Ramos (cell line): ENCODE results near the gene RIOK2.
"Not testable (repeated sequence)": the region's sequence is repeated elsewhere in the genome, so short reads cannot be mapped to it uniquely, and the experiment has no call there.

Experiments
- in situ Hi-C: fragments of 300-500 bp; cut with MboI; formaldehyde crosslinking; loops from one replicate; pipeline ENCODE4 v1.14.3; 2022; ENCODE audit warnings: low sequenced_read_pairs; ENCODE audit not compliant: unreplicated experiment

Gene RIOK2

GRCh38 chr5:97183100-97183929 is at the start of gene RIOK2:
TSS of gene RIOK2 (minus strand) at chr5:97183247. CDS start at chr5:97183191, 56 bp downstream.
- in situ Hi-C loops = no loop called here

- in situ Hi-C loops = no loop called here
These were observed 48.1 kb upstream of the RIOK2 start for GRCh38 chr5:97231025-97231636.

- in situ Hi-C loops = no loop called here
These were observed 46.7 kb upstream of the RIOK2 start for GRCh38 chr5:97229688-97230285.

- in situ Hi-C loops = no loop called here
These were observed 46.1 kb upstream of the RIOK2 start for GRCh38 chr5:97229196-97229595.

GRCh38 chr5:97225222-97225621 is 42.2 kb upstream of the RIOK2 start:
- in situ Hi-C loops = no loop called here

GRCh38 chr5:97224112-97224750 is 41.2 kb upstream of the RIOK2 start:
- in situ Hi-C loops = no loop called here

- in situ Hi-C loops = no loop called here
These were observed 40.5 kb upstream of the RIOK2 start for GRCh38 chr5:97223596-97223995.

GRCh38 chr5:97209343-97209742 is 26.3 kb upstream of the RIOK2 start:
- in situ Hi-C loops = no loop called here

GRCh38 chr5:97208714-97209113 is 25.7 kb upstream of the RIOK2 start:
- in situ Hi-C loops = no loop called here

GRCh38 chr5:97208184-97208713 is 25.2 kb upstream of the RIOK2 start:
- in situ Hi-C loops = no loop called here

- in situ Hi-C loops = no loop called here
These were observed 11.3 kb upstream of the RIOK2 start for GRCh38 chr5:97194366-97194765.

GRCh38 chr5:97193355-97193688 is 10.3 kb upstream of the RIOK2 start:
- in situ Hi-C loops = no loop called here

- in situ Hi-C loops = no loop called here
These were observed 9.7 kb upstream of the RIOK2 start for GRCh38 chr5:97192580-97193354.

- in situ Hi-C loops = no loop called here
These were observed 8.8 kb upstream of the RIOK2 start for GRCh38 chr5:97191893-97192292.

GRCh38 chr5:97189523-97189922 is 6.5 kb upstream of the RIOK2 start:
- in situ Hi-C loops = not testable (repeated sequence)

- in situ Hi-C loops = no loop called here
These were observed 825 bp upstream of the RIOK2 start for GRCh38 chr5:97183930-97184213.

GRCh38 chr5:97182571-97183099 is 412 bp downstream of the RIOK2 start:
- in situ Hi-C loops = no loop called here

- in situ Hi-C loops = no loop called here
These were observed 1.0 kb downstream of the RIOK2 start for GRCh38 chr5:97181856-97182545.

- in situ Hi-C loops = not testable (repeated sequence)
These were observed 3.6 kb downstream of the RIOK2 start for GRCh38 chr5:97179457-97179856.
